NCI-H1417 treated with DMSO at 0.1 percent for 48 hours (cell line): ENCODE results near the gene NDUFA11.
"Not testable (repeated sequence)": the region's sequence is repeated elsewhere in the genome, so short reads cannot be mapped to it uniquely, and the experiment has no call there.

Experiments used
- DNase-seq: peaks from one replicate; lab custom pipeline; 2025; lab: John Stamatoyannopoulos, UW

NDUFA11 gene

GRCh38 chr19:5889288-5889971, 14.2 kb downstream of the NDUFA11 start:
- no peak for DNase-seq

- DNase-seq, result not testable (repeated sequence)
Measured at GRCh38 chr19:5884065-5884811, 19.4 kb downstream of the NDUFA11 start.

GRCh38 chr19:5883157-5883873, 20.3 kb downstream of the NDUFA11 start:
- not testable (repeated sequence) for DNase-seq

- DNase-seq, result no peak
Measured at GRCh38 chr19:5882421-5882968, 21.1 kb downstream of the NDUFA11 start.

GRCh38 chr19:5881543-5882299, 21.9 kb downstream of the NDUFA11 start:
- peak; percentile 50 for DNase-seq

GRCh38 chr19:5880604-5881078, 22.9 kb downstream of the NDUFA11 start:
- peak; percentile 47 for DNase-seq

- DNase-seq, result no peak
Measured at GRCh38 chr19:5880196-5880595, 23.4 kb downstream of the NDUFA11 start.

- DNase-seq, result no peak
Measured at GRCh38 chr19:5877882-5878281, 25.7 kb downstream of the NDUFA11 start.

GRCh38 chr19:5877427-5877826, 26.2 kb downstream of the NDUFA11 start:
- no peak for DNase-seq

GRCh38 chr19:5874496-5874895, 29.1 kb downstream of the NDUFA11 start:
- DNase-seq, result not testable (repeated sequence)

- no peak for DNase-seq
Measured at GRCh38 chr19:5873617-5874199, 29.9 kb downstream of the NDUFA11 start.

- no peak for DNase-seq
Measured at GRCh38 chr19:5870986-5871394, 32.6 kb downstream of the NDUFA11 start.

GRCh38 chr19:5867201-5868136, 36.1 kb downstream of the NDUFA11 start:
- no peak for DNase-seq

- DNase-seq, result no peak
Measured at GRCh38 chr19:5865772-5866171, 37.8 kb downstream of the NDUFA11 start.

GRCh38 chr19:5864725-5865486, 38.7 kb downstream of the NDUFA11 start:
- DNase-seq, result no peak

GRCh38 chr19:5864013-5864720, 39.4 kb downstream of the NDUFA11 start:
- no peak for DNase-seq

GRCh38 chr19:5863030-5863665, 40.4 kb downstream of the NDUFA11 start:
- no peak for DNase-seq
